HEK293 (cell line): ENCODE results near the gene PTPN3.

ENCODE experiments used
- CTCF ChIA-PET: fragments of 350-600 bp; formaldehyde crosslinking; extraction: SDS; loops from one replicate; lab custom pipeline; 2021; ENCODE audit warnings: antibody characterized with exemption; lab: Yijun Ruan, JAX
- POLR2A ChIA-PET: fragments of 300-600 bp; formaldehyde crosslinking; extraction: SDS; loops from one replicate; lab custom pipeline; 2020; ENCODE audit warnings: antibody characterized with exemption, inconsistent platforms; lab: Yijun Ruan, JAX
- H3K27ac ChIP-seq: fragments of 200-500 bp; sonication (Bioruptor generic); 2 replicates; pipeline ENCODE4 v1.5.1; 2014; ENCODE audit warnings: low read depth, low read length, control low read depth, inconsistent platforms; ENCODE audit errors: extremely low read depth
- H3K36me3 ChIP-seq, 2 experiments: fragments of 200-500 bp in 1 of 2; sonication (Bioruptor generic) in 1 of 2; 1 replicate in 1 of 2; 2 replicates in 1 of 2; pipeline ENCODE4 v1.5.1; 2014 to 2017; ENCODE audit warnings: inconsistent platforms in 2 of 2, low read length in 2 of 2; ENCODE audit not compliant: control insufficient read depth in 2 of 2, insufficient read depth in 1 of 2
- H3K4me1 ChIP-seq: fragments of 200-500 bp; sonication (Bioruptor generic); 2 replicates; pipeline ENCODE4 v1.5.1; 2014; ENCODE audit warnings: mild to moderate bottlenecking, low read length, inconsistent platforms; ENCODE audit not compliant: control insufficient read depth, insufficient read depth
- H3K4me3 ChIP-seq: 2 replicates; pipeline ENCODE4 v1.5.1; 2011; ENCODE audit warnings: low read depth, mild to moderate bottlenecking, control low read depth, low read length, moderate library complexity
- H3K9me3 ChIP-seq: fragments of 200-500 bp; sonication (Bioruptor generic); 2 replicates; pipeline ENCODE4 v1.5.1; 2014; ENCODE audit warnings: low read depth, low read length, inconsistent platforms; ENCODE audit not compliant: control insufficient read depth, insufficient read depth
- INSM2 ChIP-seq: fragments of 450-650 bp; formaldehyde crosslinking; IDR thresholded peaks from 2 replicates; pipeline ENCODE4 v1.5.1; 2016; ENCODE audit warnings: missing biosample characterization, missing genetic modification characterization
- MEIS1 ChIP-seq: sonication (generic); formaldehyde crosslinking; IDR thresholded peaks from 2 replicates; pipeline ENCODE4 v1.8.1; 2022; ENCODE audit warnings: missing genetic modification reagents, mild to moderate bottlenecking, borderline replicate concordance
- PRDM1 ChIP-seq: fragments of 450-650 bp; formaldehyde crosslinking; IDR thresholded peaks from 2 replicates; pipeline ENCODE4; 2016; ENCODE audit warnings: missing biosample characterization, missing genetic modification characterization
- SALL2 ChIP-seq: fragments of 450-650 bp; formaldehyde crosslinking; IDR thresholded peaks from 2 replicates; pipeline ENCODE4 v1.5.0; 2017; ENCODE audit warnings: missing biosample characterization, mild to moderate bottlenecking, missing genetic modification characterization, borderline replicate concordance
- SCRT1 ChIP-seq: fragments of 450-650 bp; formaldehyde crosslinking; IDR thresholded peaks from 2 replicates; pipeline ENCODE4 v1.5.1; 2016; ENCODE audit warnings: missing biosample characterization, missing genetic modification characterization, borderline replicate concordance
- ZBTB8A ChIP-seq: fragments of 450-650 bp; formaldehyde crosslinking; IDR thresholded peaks from 2 replicates; pipeline ENCODE4 v1.5.1; 2016; ENCODE audit warnings: missing biosample characterization, missing genetic modification characterization
- ZFP69B ChIP-seq: fragments of 450-650 bp; formaldehyde crosslinking; IDR thresholded peaks from 2 replicates; pipeline ENCODE4 v1.5.1; 2016; ENCODE audit warnings: missing biosample characterization, missing genetic modification characterization
- ZNF140 ChIP-seq: fragments of 450-650 bp; formaldehyde crosslinking; IDR thresholded peaks from 2 replicates; pipeline ENCODE4 v1.5.1; 2016; ENCODE audit warnings: missing biosample characterization, missing genetic modification characterization
- ZNF16 ChIP-seq: fragments of 450-650 bp; formaldehyde crosslinking; IDR thresholded peaks from 2 replicates; pipeline ENCODE4 v1.5.1; 2016; ENCODE audit warnings: low read depth, missing biosample characterization, missing genetic modification characterization
- ZNF24 ChIP-seq: fragments of 450-650 bp; formaldehyde crosslinking; IDR thresholded peaks from 2 replicates; pipeline ENCODE4 v1.5.1; 2016; ENCODE audit warnings: missing biosample characterization, missing genetic modification characterization
- ZNF274 ChIP-seq, 2 experiments: fragments of 200-500 bp in 1 of 2; fragments of 450-650 bp in 1 of 2; sonication (Bioruptor generic) in 1 of 2; formaldehyde crosslinking in 1 of 2; IDR thresholded peaks; 2 replicates each; pipeline versions ENCODE4 v1.5.1 to v1.6.1; 2014 to 2016; ENCODE audit warnings: borderline replicate concordance in 1 of 2, inconsistent platforms in 1 of 2, low read length in 1 of 2, missing biosample characterization in 1 of 2, missing genetic modification characterization in 1 of 2
- ZNF362 ChIP-seq: fragments of 450-650 bp; formaldehyde crosslinking; IDR thresholded peaks from 2 replicates; pipeline ENCODE4 v1.5.1; 2016; ENCODE audit warnings: missing biosample characterization, missing genetic modification characterization
- ZNF518A ChIP-seq: fragments of 450-650 bp; formaldehyde crosslinking; conservative IDR thresholded peaks from 2 replicates; pipeline ENCODE4 v1.5.1; 2016; ENCODE audit warnings: low read depth, missing biosample characterization, missing genetic modification characterization
- ZNF530 ChIP-seq: fragments of 450-650 bp; formaldehyde crosslinking; IDR thresholded peaks from 2 replicates; pipeline ENCODE4 v1.5.1; 2016; ENCODE audit warnings: low read depth, missing biosample characterization, missing genetic modification characterization
- ZNF560 ChIP-seq: fragments of 450-650 bp; formaldehyde crosslinking; IDR thresholded peaks from 2 replicates; pipeline ENCODE4 v1.5.1; 2017; ENCODE audit warnings: missing biosample characterization, missing genetic modification characterization, borderline replicate concordance
- ZNF626 ChIP-seq: fragments of 450-650 bp; sonication (Bioruptor Pico); formaldehyde crosslinking; IDR thresholded peaks from 2 replicates; pipeline ENCODE4 v1.5.1; 2018; ENCODE audit warnings: missing biosample characterization, missing genetic modification characterization, inconsistent platforms
- ZNF645 ChIP-seq: fragments of 450-650 bp; formaldehyde crosslinking; IDR thresholded peaks from 2 replicates; pipeline ENCODE4; 2016; ENCODE audit warnings: missing biosample characterization, missing genetic modification characterization
- ZNF664 ChIP-seq: fragments of 450-650 bp; formaldehyde crosslinking; IDR thresholded peaks from 2 replicates; pipeline ENCODE4 v1.5.1; 2016; ENCODE audit warnings: missing biosample characterization, missing genetic modification characterization
- ZNF830 ChIP-seq: fragments of 450-650 bp; IDR thresholded peaks from 2 replicates; pipeline ENCODE4 v1.5.0; 2018; ENCODE audit warnings: missing biosample characterization, missing genetic modification characterization, low read depth, mild to moderate bottlenecking, moderate library complexity
- ZNF837 ChIP-seq: fragments of 450-650 bp; formaldehyde crosslinking; IDR thresholded peaks from 2 replicates; pipeline ENCODE4 v1.5.1; 2016; ENCODE audit warnings: missing biosample characterization, missing genetic modification characterization

PTPN3 gene

GRCh38 chr9:109536859-109537258, 38.8 kb upstream of the PTPN3 start:
- no peaks in the 10 kb centered on the region for H3K36me3 ChIP-seq
- TF ChIP-seq SCRT1 (tag by site-specific recombination) (no peak), ZNF830 (tag by site-specific recombination) (no peak), ZNF626 (tag by site-specific recombination) (no peak), SALL2 (no peak), ZNF645 (no peak), ZNF664 (no peak), INSM2 (tag by site-specific recombination) (no peak), ZNF140 (tag by site-specific recombination) (no peak), ZNF274 (IDR thresholded peaks at IDR 0.05; ENCODE audit: low read length) (no peak), ZNF274 (tag by site-specific recombination; IDR thresholded peaks at IDR 0.05; ENCODE audit: borderline replicate concordance) (no peak), ZNF24 (tag by site-specific recombination) (no peak), ZNF560 (no peak), PRDM1 (tag by site-specific recombination) (no peak), ZBTB8A (no peak), ZNF362 (tag by site-specific recombination) (no peak), ZFP69B (no peak), ZNF530 (tag by site-specific recombination) (no peak), ZNF16 (no peak), ZNF837 (tag by site-specific recombination) (no peak), MEIS1 (CRISPR knock-in tag) (no peak), ZNF518A (tag by site-specific recombination) (no peak)
- H3K4me3 ChIP-seq = no peak overlapping the region
- ChIA-PET POLR2A (no interaction called here), CTCF (no interaction called here)
- no peaks in the 10 kb centered on the region for H3K9me3 ChIP-seq
- no peak overlapping the region for H3K27ac ChIP-seq
- H3K4me1 ChIP-seq = no peaks in the 10 kb centered on the region
